Mammary epithelial cell (primary cell): ENCODE data around the gene UBE2I.

ENCODE experiments used
- CTCF ChIP-seq, 2 donors: IDR thresholded peaks in 1 of 2; conservative IDR thresholded peaks in 1 of 2; 2 replicates each; pipeline ENCODE4 v1.5.1; 2011 to 2012; ENCODE audit warnings: inconsistent platforms in 2 of 2, low read length in 2 of 2, mild to moderate bottlenecking in 2 of 2, control low read depth in 1 of 2, low read depth in 1 of 2; ENCODE audit not compliant: insufficient read depth in 1 of 2; ENCODE audit errors: extremely low read depth in 1 of 2
- EZH2 ChIP-seq: IDR thresholded peaks from 2 replicates; pipeline ENCODE4 v1.6.1; 2012; ENCODE audit warnings: low read length, inconsistent platforms, borderline replicate concordance

GRCh38 chr16:1338855-1339675 lies 29.6 kb downstream of the UBE2I start:
- no peak for TF ChIP-seq CTCF (conservative IDR thresholded peaks at IDR 0.05 in 1 of 2, IDR thresholded peaks at IDR 0.05 in 1 of 2; ENCODE audit: extremely low read depth in 1 of 2, insufficient read depth in 1 of 2, low read depth in 1 of 2, low read length in 2 of 2)
- TF ChIP-seq EZH2 = no peak
